CD4-positive, alpha-beta T cell treated with Interleukin-15 for 4 hours (primary cell): Measurements from ENCODE around the gene HHLA2.
A peak's percentile ranks its signal among the peaks of the same experiment; 100 is the strongest.
"Not testable (repeated sequence)": the region's sequence is repeated elsewhere in the genome, so short reads cannot be mapped to it uniquely, and the experiment has no call there.

Source experiments
- DNase-seq: peaks from one replicate; pipeline ENCODE4 v3.0.0-alpha.2; 2020; ENCODE audit warnings: low spot score

HHLA2 gene

GRCh38 chr3:108342837-108343486 is 46.6 kb downstream of the HHLA2 start:
- no peak for DNase-seq

- DNase-seq = no peak
Measured at GRCh38 chr3:108343491-108343890, 47.1 kb downstream of the HHLA2 start.

DNA sequence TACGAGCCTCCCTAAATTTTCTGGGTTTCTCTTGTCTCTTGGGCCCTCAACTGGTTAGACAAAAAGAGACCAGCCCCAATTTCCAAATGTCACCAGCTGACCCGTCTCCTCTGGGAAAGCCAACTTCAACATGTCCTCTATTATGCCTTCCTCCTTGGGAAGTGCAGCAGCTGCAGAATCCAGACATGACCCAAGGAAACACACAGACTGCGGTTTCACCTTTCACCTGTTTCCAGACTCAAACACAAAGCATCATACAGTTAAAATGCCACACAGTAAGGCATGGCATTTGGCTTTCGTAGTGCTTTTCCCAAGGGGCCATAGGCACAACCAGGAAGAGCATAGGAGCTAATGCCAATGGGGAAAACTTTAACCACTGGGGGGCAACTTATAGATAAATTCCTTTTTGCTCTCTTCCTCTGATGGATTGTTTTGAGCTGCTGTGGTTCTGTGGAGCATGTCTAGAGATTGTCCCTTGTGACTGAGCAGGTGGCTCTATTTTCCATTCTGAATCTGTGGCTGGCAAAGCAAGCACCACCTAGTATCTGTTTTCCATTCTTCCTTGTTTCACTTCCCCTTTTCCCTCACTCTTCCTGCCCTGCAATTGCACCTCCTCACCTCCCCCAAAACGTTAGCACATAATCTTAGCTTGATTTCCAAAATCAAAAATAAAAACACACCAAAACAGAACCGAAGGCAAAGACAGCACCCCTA is 49.3 kb downstream of the HHLA2 start:
- no peak for DNase-seq

DNA sequence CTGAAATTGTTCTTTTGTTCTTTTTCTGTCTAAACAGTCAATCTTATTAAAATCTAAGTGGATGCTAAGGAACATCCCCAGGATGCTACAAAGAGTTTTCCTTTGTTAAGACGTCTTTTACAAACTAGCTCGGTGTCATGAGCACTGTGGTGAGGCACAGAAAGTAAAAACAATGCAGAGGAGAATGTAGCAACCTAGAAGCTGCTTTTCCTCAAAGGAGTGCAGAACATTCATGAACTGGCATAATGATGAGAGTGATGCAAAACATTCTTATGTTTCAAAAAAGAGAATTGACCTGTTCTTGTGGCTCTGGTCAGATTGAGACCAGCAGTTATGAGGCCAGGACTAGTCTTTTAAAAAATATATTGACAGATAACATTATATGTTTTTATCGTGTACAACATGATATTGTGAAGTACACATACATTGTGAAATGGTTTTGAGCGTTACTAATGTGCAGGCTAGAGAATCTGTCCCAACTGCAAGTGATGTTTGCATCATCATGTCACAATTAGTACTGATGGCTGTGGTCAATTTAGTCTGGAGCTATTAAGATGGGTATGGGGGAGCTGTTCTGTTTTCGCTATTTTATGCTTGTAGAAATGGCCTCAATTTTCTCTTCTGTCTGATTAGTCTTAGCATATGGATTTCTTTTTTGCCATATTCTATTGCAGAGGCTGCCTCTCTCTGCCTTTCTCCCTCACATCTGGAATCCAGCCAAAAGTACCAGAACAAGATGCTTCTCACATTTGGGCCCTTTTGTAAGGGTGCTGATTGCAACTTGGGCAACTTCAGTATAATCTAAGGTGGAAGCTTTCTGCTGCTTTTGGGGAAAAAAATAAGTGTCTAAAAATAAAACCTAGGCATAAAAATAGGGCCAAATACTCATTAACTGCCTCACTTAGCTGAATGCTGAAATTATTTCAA is 50.2 kb downstream of the HHLA2 start:
- DNase-seq = no peak

- no peak for DNase-seq
Measured at GRCh38 chr3:108352176-108352575, 55.8 kb downstream of the HHLA2 start.

GRCh38 chr3:108354562-108354961 is 58.2 kb downstream of the HHLA2 start:
- no peak for DNase-seq

DNA sequence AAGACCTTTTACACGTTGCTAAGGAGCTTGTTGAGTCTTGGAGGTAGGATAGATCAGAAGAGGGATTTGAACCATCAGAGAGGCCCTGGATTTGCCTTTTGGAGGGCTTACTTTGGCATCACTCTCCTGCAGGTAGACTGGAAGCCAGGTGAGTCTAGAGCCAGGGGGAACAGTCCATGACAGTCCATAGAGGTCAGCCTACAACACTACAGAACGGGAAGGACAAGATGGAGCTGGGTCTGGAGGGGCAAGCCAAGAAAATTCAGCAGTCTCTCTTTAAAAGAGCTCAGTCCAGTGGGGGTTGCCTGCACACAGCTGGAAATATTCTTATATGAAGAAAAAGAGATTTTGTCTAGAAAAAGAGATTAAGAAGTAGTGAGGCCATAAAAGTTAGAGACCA is 60.7 kb downstream of the HHLA2 start:
- no peak for DNase-seq

DNA sequence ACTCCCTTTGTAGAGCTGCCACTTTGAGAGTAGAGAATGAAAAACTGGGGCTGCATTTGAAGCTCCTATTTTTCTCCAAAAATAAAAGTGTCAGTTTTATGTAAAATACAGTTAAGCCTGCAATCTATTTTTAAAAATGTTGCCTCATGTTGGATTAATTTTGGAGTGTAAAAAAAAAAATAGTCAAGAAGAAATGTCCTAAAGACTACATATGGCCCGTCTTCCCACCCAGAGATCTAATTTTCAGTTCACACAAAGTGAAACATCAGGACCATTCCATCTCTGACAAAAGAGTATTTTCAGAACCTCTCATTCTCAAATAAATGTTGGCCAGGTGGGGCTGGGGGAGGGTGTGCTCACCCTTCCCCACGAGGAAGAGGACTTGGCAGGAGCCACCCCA is 62.7 kb downstream of the HHLA2 start:
- DNase-seq = no peak

GRCh38 chr3:108376026-108376425 is 79.7 kb downstream of the HHLA2 start:
- no peak for DNase-seq

GRCh38 chr3:108377384-108377783 is 81.0 kb downstream of the HHLA2 start:
- no peak for DNase-seq

DNA sequence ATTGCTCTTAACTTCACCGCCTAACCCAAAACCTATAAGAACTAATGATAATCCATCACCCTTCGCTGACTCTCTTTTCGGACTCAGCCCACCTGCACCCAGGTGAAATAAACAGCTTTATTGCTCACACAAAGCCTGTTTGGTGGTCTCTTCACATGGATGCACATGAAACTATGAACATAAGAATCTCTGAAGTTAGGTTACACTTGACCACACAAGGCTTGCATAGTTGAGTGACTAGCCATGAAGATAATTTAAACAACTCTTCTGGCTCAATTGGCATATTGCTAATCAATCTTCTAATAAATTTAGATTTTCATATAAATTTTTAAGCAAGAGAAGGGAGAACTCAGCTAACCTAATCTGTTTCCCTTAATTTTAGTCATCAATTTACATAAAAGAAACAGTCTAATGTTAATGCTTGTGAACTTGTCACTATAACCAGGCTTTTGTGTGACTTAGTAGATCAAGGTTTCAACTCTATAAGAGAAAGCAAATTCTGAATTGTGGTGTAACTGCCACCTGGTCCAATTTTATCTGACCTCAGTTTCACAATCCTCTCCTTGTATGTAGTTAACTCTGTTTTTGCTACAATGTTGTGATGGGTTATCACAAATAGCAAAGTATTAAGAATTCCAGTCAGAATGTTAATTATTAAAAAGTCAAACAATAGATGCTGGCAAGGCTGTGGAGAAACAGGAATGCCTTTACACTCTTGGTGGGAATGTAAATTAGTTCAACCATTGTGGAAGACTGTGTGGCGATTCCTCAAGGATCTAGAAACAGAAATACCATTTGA is 82.0 kb downstream of the HHLA2 start:
- DNase-seq = no peak

DNA sequence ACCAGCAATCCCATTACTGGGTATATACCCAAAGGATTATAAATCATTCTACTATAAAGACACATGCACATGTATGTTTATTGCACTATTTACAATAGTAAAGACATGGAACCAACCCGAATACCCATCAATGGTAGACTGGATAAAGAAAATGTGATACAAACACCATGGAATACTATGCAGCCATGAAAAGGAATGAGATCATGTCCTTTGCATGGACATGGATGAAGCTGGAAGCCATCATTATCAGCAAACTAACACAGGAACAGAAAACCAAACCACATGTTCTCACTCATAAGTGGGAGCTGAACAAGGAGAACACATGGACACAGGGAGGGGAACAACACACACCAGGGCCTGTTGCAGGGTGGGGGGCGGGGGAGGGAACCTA is 82.6 kb downstream of the HHLA2 start:
- not testable (repeated sequence) for DNase-seq

GRCh38 chr3:108380128-108380795 is 83.9 kb downstream of the HHLA2 start:
- DNase-seq = no peak

GRCh38 chr3:108381529-108382140 is 85.3 kb downstream of the HHLA2 start:
- DNase-seq = no peak

- DNase-seq = no peak
Measured at GRCh38 chr3:108383306-108383705, 87.0 kb downstream of the HHLA2 start.

DNA sequence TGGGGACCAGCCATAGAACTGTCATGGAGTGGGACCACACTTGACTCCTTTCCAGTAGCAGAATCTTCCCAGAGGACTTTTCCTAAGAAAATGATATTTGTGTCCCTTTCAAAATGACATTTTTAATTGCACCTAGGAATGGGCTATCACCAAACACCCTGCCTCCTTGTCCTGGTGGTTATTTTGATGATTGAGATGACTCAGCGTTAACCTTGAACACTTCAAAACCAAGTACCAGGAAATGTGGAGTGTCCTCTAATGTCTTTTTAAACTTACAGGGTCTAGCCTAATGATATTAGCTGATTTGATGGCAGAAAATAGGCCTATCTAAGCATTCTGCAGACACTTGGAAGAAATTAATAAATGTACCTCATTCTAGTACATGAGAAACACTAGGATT is 90.7 kb downstream of the HHLA2 start:
- no peak for DNase-seq

DNA sequence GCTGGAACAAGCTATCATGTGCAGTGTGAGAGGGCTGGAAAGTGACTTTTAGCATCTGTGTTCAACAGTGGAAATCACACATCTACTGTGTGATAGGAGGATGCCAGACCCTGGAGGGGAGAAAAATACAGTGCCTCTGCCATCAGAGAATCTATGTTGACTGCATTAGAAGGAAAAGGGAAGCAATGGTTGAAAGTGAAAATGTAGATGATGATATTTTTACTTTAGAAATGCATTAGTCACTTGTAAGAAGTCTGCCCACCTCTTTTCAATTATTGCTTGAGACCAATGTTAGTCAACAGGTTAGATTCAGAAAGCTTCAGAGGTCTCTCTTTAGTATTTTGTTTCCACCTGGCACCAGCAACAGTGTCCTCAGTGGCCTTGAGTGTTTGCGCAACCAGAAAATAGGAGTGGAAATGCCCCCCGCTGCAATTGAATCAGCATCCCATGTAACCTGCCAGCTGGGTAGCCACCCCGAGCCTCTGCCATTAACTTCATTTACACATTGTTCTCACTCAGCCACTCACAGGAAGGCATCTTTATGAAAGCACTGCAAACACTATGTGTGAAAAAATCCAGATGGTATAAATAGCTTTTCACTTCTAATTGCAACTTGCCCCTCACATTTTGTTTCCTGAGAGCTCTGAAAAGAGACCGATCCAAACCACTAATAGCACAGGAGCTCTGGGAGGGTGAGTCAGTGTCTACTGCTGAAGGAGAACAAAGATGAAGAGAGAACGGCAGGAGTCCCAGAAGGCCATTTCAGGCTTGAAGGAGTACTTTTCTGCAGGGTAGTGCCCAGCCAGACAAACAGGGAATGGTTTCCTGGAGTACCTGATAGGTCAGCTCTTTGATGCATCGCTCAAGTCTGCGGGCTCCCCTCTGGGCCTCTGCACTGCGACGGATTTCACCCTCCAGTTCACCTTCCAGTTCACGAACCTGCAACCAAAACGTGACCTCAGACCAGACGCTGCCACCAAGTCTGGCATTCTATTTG is 92.1 kb downstream of the HHLA2 start:
- peak; percentile 8 for DNase-seq

GRCh38 chr3:108389372-108389771 is 93.0 kb downstream of the HHLA2 start:
- no peak for DNase-seq

DNA sequence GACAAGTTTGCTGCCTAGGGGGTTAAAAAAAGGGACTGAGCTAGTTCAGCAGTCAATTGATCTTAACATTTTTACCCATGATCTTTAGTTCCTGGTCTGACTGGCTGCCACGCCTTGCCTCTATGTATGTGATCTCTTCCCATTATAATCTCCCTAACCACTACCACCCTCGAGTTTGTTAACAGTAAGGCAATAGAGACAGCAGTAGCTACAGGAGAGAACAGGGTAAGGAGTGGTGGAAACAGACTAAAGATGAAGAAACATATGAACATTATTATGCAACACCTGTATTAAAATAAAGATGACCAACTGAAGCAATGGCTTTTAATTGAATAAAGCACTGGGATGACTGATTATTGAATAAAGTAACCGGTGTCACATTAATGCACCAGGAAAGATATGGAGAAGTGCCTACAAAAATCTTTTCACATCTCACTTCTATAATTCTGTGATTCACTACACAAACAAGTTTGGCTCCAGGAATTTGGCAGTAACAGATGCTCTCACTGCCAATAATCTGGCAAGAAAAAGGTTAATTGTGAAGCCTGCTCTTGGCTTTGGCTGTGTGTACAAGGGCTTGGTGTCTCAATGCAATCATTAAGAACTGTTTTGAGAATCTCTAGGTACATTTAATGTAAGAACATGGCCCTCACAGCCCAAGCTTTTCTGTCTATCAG is 95.7 kb downstream of the HHLA2 start:
- no peak for DNase-seq
